NCI-H748 treated with DMSO at 0.1 percent for 48 hours (cell line): ENCODE measurements around the gene CKAP2L.
"Not testable (repeated sequence)": the region's sequence is repeated elsewhere in the genome, so short reads cannot be mapped to it uniquely, and the experiment has no call there.

ENCODE experiments used
- DNase-seq: peaks from one replicate; lab custom pipeline; 2025; lab: John Stamatoyannopoulos, UW

CKAP2L gene

DNA sequence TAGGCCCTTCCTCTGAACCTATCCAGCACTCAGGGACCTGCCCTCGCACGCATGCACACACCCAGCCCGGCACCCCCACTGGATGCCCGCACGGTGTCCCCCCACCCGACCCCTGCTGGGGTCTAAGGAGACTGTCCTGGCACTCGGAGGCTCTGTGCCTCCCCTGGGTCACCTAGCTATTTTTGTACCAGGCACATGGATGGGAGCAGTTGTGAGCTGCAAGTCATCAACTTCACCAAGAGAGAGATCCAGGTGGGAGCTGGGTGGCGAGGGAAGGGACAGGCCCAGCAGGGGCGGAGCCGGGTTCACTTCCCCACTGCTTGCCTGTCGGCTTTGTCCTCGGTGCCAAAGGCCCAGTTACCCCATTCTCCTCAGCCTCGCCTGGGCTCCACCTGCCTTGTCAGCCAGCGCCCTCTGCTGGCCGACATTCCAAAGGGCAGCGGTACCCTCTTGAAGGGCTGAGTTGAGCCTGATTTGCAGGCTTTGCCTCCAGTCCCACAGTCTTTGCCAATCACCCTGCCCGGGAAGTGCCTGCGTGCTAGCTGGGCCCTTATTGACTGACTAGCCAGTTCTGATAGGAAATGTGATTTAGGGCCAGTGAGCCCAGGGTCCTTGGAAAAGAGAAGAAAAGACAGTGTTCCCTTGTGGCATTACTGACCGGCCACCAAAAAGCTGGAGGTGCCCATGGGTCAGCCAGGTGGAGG, 37.8 kb downstream of the CKAP2L start:
- DNase-seq = peak; percentile 40

GRCh38 chr2:112725545-112726457, 38.6 kb downstream of the CKAP2L start:
- DNase-seq = no peak

- no peak for DNase-seq
These were observed 39.6 kb downstream of the CKAP2L start for GRCh38 chr2:112724591-112725525.

- no peak for DNase-seq
These were observed 40.4 kb downstream of the CKAP2L start for GRCh38 chr2:112723995-112724394.

DNA sequence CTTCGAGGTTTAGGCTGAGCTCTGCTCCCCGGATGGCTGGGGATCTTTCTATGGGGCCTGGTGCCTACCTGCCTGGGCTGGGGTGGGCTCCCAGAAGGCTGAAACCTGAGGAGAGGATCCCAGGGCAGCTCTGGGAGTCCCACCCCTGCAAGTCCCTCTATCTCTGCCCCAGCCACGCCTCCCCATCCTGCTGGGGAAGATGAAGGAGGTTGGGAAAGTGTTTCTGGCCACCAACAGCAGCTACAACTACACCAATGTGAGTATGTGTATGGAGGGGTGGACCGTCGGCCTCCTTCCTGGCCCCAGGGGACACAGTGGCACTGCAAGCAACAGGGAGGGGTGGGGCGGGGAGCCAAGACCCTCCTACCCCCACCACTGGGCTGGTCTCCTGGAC, 40.9 kb downstream of the CKAP2L start:
- no peak for DNase-seq

- DNase-seq = no peak
These were observed 41.4 kb downstream of the CKAP2L start for GRCh38 chr2:112722816-112723546.

DNA sequence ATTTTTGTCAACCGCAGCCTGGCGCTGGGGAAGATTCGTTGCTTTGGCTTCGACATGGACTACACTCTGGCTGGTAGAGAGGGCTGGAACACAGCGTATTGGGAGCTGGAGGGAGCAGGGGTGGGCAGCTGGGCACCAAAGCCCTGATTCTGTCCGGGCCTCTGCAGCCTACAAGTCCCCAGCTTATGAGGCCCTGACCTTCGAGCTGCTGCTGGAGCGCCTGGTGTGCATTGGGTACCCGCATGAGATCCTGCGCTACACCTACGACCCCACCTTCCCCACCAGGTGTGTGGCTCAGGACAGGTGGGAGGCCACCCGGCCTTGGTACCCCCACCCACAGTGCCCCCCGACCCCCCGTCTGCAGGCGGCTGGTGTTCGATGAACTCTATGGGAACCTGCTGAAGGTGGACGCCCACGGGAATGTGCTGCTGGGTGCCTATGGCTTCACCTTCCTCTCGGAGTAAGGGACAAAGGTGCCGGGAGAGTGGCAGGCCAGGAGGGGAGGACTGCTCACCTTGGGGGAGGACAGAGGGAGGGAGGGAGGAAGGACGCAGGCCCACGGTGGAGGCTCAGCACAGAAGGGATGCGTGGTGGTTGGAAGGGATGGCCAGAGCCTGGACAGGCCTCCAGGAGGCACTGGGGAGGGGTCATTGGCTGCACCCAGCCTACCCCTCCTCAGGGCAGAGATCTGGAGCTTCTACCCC, 42.4 kb downstream of the CKAP2L start:
- no peak for DNase-seq

DNA sequence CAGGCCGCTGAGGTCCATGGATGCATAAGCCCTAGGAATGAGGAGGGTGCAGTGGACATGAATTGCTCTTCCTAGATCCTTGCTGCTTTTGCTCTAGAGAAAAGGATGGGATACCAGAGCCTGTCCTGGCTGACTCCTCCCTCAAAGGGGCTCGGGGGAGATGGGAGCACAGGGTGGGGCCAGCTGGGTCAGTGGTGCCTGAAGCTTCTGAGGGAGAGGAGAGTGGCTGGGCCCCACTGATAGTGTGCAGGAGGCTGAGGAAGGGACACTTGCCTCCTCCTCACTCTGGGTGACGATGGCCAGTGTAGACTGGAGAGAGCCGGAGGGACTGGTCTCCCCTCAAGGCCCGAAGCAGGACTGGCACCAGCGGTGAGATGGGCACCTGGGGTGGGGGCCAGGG, 43.6 kb downstream of the CKAP2L start, which contains the start of gene NT5DC4:
Gene NT5DC4, plus strand, starts transcription at position 236 of the 400 bp plus-strand sequence. Its CDS starts 60 bp downstream, at position 296.
- DNase-seq = no peak

- DNase-seq = no peak
These were observed 45.5 kb downstream of the CKAP2L start for GRCh38 chr2:112718863-112719370.

GRCh38 chr2:112716826-112717352, 47.5 kb downstream of the CKAP2L start:
- not testable (repeated sequence) for DNase-seq

DNA sequence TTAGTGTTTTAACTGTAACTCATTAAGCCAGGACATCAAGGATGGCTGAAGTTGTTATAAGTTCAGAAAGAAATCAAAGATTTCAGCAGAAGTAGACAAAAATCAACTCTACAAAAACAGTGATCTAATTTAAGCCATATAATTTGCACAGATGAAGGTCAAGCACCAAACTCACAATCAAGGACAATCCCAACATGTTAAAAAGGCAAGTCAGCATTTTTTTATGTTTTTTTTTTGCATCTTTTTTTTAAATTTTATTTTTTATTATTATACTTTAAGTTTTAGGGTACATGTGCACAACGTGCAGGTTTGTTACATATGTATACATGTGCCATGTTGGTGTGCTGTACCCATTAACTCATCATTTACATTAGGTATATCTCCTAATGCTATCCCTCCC, 48.3 kb downstream of the CKAP2L start:
- not testable (repeated sequence) for DNase-seq

GRCh38 chr2:112714836-112715631, 49.4 kb downstream of the CKAP2L start:
- DNase-seq = no peak

DNA sequence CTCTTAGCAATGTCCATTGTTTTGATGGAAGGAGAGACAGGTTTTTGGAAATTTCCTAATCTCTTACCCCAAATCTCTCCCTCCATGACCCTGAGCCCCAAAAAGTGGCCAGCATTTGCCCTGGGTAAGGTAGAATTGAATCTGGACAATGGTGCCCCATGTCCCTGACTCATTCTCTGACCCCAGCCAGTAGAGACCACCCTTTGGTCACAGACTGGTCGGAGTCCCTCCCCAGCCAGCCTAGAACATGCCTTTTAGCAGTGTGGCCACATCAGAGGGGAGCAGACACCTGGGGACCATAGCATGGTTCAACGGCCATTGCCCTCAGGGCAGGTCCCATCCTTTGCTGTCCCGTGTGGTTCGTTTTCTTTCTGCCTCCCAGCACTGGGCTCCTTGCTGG, 50.1 kb downstream of the CKAP2L start:
- DNase-seq = no peak

- DNase-seq = no peak
These were observed 50.5 kb downstream of the CKAP2L start for GRCh38 chr2:112713926-112714325.

DNA sequence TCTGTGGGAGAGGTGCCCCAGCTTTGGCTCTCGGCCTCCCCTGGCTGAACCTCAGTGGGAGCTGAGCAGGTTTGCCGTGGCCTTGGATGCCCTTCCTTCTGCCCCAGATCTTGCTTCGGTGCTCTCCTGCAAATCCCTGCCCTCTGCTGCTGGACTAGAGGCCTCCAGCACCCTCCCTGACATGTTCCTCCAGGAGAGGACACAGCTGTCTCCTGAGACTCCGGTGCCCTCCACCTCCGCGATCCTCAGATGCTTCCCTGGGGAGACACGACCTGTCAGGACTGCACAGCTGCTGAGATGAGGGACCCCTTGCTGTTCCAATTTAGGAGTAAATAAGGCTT, 50.9 kb downstream of the CKAP2L start:
- DNase-seq = no peak

GRCh38 chr2:112712903-112713584, 51.4 kb downstream of the CKAP2L start:
- no peak for DNase-seq

- DNase-seq = no peak
These were observed 51.9 kb downstream of the CKAP2L start for GRCh38 chr2:112712465-112712864.

GRCh38 chr2:112710956-112711750, 53.3 kb downstream of the CKAP2L start:
- DNase-seq = no peak
